H1 (cell line): ENCODE measurements around the gene DHRS1. TPM values are rescaled to one million over a fixed set of nuclear protein-coding genes. Genes with fewer than 3 reads are reported as not detected.

ENCODE experiments used
- CTCF ChIA-PET: fragments of 300-600 bp; sonication (Branson Sonifier 250); formaldehyde crosslinking; loops from one replicate; lab custom pipeline; 2021; ENCODE audit not compliant: partially characterized antibody; lab: Charles Lee
- POLR2A ChIA-PET: fragments of 300-600 bp; sonication (Branson Sonifier 250); formaldehyde crosslinking; loops from one replicate; lab custom pipeline; 2021; ENCODE audit warnings: inconsistent platforms; ENCODE audit not compliant: partially characterized antibody; lab: Charles Lee
- DNase-seq, 2 experiments: peaks; one replicate each; pipeline versions ENCODE4 v3.0.0 to v3.0.0-alpha.2; 2010 to 2022; ENCODE audit warnings: low spot score in 2 of 2, low read depth in 1 of 2, mixed read lengths in 1 of 2
- FAIRE-seq: peaks from 2 replicates; lab custom pipeline; 2011; peaks lifted over from hg19 to GRCh38; lab: Jason Lieb, UNC
- H2AFZ ChIP-seq: 2 replicates; pipeline ENCODE4 v1.8.1; 2012; ENCODE audit warnings: low read length, inconsistent platforms
- H2AK5ac ChIP-seq: 2 replicates; pipeline ENCODE4 v1.6.1; 2013; ENCODE audit warnings: low read depth, low read length
- H2BK120ac ChIP-seq: replicated peaks from 2 replicates; pipeline ENCODE3; 2013; ENCODE audit warnings: low read depth, low read length, inconsistent platforms
- H2BK12ac ChIP-seq: 2 replicates; pipeline ENCODE4 v1.6.1; 2013; ENCODE audit warnings: low read depth, low read length
- H2BK15ac ChIP-seq: 2 replicates; pipeline ENCODE4 v1.6.1; 2013; ENCODE audit warnings: low read length
- H2BK20ac ChIP-seq: 2 replicates; pipeline ENCODE4 v1.6.1; 2013; ENCODE audit warnings: low read length
- H2BK5ac ChIP-seq: 2 replicates; pipeline ENCODE4 v1.6.1; 2013; ENCODE audit warnings: low read depth, low read length
- H3K14ac ChIP-seq: 2 replicates; pipeline ENCODE4 v1.6.1; 2013; ENCODE audit warnings: inconsistent platforms; ENCODE audit not compliant: insufficient read length
- H3K18ac ChIP-seq: 2 replicates; pipeline ENCODE4 v1.6.1; 2013; ENCODE audit warnings: low read length; ENCODE audit errors: extremely low read depth
- H3K23ac ChIP-seq: 2 replicates; pipeline ENCODE4 v1.6.1; 2013; ENCODE audit warnings: inconsistent platforms; ENCODE audit not compliant: insufficient read length
- H3K23me2 ChIP-seq: 2 replicates; pipeline ENCODE4 v1.6.1; 2013; ENCODE audit warnings: low read depth, low read length
- H3K27ac ChIP-seq: 2 replicates; pipeline ENCODE4 v1.6.1; 2011; ENCODE audit warnings: low read depth, low read length, inconsistent platforms
- H3K27me3 ChIP-seq, 4 experiments: replicated peaks in 1 of 4; 1 replicate in 1 of 4; 2 replicates in 3 of 4; pipeline versions ENCODE4 v1.6.1 to v1.8.1; 2011 to 2013; ENCODE audit warnings: low read length in 3 of 4, mild to moderate bottlenecking in 3 of 4, inconsistent platforms in 2 of 4, mixed read lengths in 2 of 4, moderate library complexity in 1 of 4; ENCODE audit not compliant: control insufficient read depth in 3 of 4, insufficient read depth in 3 of 4; ENCODE audit errors: extremely low read depth in 1 of 4
- H3K36me3 ChIP-seq, 4 experiments: 2 replicates each; pipeline versions ENCODE4 v1.6.1 to v1.8.1; 2011 to 2013; ENCODE audit warnings: mild to moderate bottlenecking in 4 of 4, low read length in 3 of 4, moderate library complexity in 2 of 4, control low read depth in 1 of 4, inconsistent platforms in 1 of 4; ENCODE audit not compliant: insufficient read depth in 4 of 4, control insufficient read depth in 2 of 4
- H3K4ac ChIP-seq: replicated peaks from 2 replicates; pipeline ENCODE3; 2013; ENCODE audit warnings: low read length, low read depth, mixed read lengths, inconsistent platforms; ENCODE audit not compliant: insufficient read length
- H3K4me1 ChIP-seq, 4 experiments: replicated peaks in 1 of 4; 1 replicate in 1 of 4; 2 replicates in 3 of 4; pipeline versions ENCODE4 v1.6.1 to v1.8.1; 2011 to 2013; ENCODE audit warnings: low read length in 3 of 4, inconsistent platforms in 2 of 4, mixed read lengths in 1 of 4; ENCODE audit not compliant: insufficient read depth in 4 of 4, control insufficient read depth in 3 of 4
- H3K4me2 ChIP-seq, 2 experiments: 2 replicates each; pipeline versions ENCODE4 v1.6.1 to v1.8.1; 2011 to 2013; ENCODE audit warnings: low read depth in 2 of 2, low read length in 2 of 2, control low read depth in 1 of 2, inconsistent platforms in 1 of 2, mild to moderate bottlenecking in 1 of 2; ENCODE audit not compliant: insufficient read depth in 1 of 2
- H3K4me3 ChIP-seq, 4 experiments: fragments of 200-600, 300-600 bp in 1 of 4; sonication (generic), shearing (Covaris generic), sonication (Bioruptor Twin) in 1 of 4; 2 replicates each; pipeline versions ENCODE4 v1.5.1 to v1.8.1; 2011 to 2016; ENCODE audit warnings: low read length in 4 of 4, low read depth in 3 of 4, control low read depth in 2 of 4, inconsistent platforms in 2 of 4, mild to moderate bottlenecking in 2 of 4, mixed read lengths in 1 of 4, moderate library complexity in 1 of 4; ENCODE audit not compliant: insufficient read depth in 2 of 4; ENCODE audit errors: extremely low read depth in 1 of 4
- H3K56ac ChIP-seq: replicated peaks from 2 replicates; pipeline ENCODE3; 2013; ENCODE audit warnings: low read depth, mild to moderate bottlenecking, mixed read lengths, low read length, inconsistent platforms; ENCODE audit not compliant: insufficient read length
- H3K79me1 ChIP-seq: 2 replicates; pipeline ENCODE4 v1.6.1; 2013; ENCODE audit warnings: low read depth, low read length, control low read depth
- H3K79me2 ChIP-seq, 2 experiments: 2 replicates each; pipeline versions ENCODE4 v1.6.1 to v1.8.1; 2012 to 2013; ENCODE audit warnings: low read length in 2 of 2, mild to moderate bottlenecking in 2 of 2, inconsistent platforms in 1 of 2; ENCODE audit not compliant: insufficient read depth in 2 of 2, control insufficient read depth in 1 of 2
- H3K9ac ChIP-seq, 4 experiments: replicated peaks in 1 of 4; 1 replicate in 1 of 4; 2 replicates in 3 of 4; pipeline versions ENCODE4 v1.6.1 to v1.8.1; 2011 to 2013; ENCODE audit warnings: low read depth in 3 of 4, low read length in 3 of 4, control low read depth in 2 of 4, mild to moderate bottlenecking in 2 of 4, moderate library complexity in 2 of 4, inconsistent platforms in 1 of 4; ENCODE audit errors: extremely low read depth in 1 of 4
- H3K9me3 ChIP-seq, 2 experiments: 2 replicates each; pipeline versions ENCODE4 v1.6.1 to v1.8.1; 2012 to 2013; ENCODE audit warnings: mild to moderate bottlenecking in 2 of 2, moderate library complexity in 2 of 2, control low read depth in 1 of 2, inconsistent platforms in 1 of 2, low read depth in 1 of 2, low read length in 1 of 2, mixed read lengths in 1 of 2; ENCODE audit not compliant: insufficient read depth in 2 of 2
- H4K20me1 ChIP-seq, 2 experiments: replicated peaks in 1 of 2; 2 replicates each; pipeline versions ENCODE3 to v1.8.1; 2011 to 2013; ENCODE audit warnings: inconsistent platforms in 2 of 2, low read length in 2 of 2, mild to moderate bottlenecking in 1 of 2; ENCODE audit not compliant: insufficient read depth in 2 of 2, control insufficient read depth in 1 of 2
- H4K5ac ChIP-seq: 2 replicates; pipeline ENCODE4 v1.6.1; 2013; ENCODE audit warnings: low read length, low read depth, mixed read lengths, inconsistent platforms; ENCODE audit not compliant: insufficient read length
- H4K8ac ChIP-seq: 2 replicates; pipeline ENCODE4 v1.8.0; 2013; ENCODE audit warnings: mild to moderate bottlenecking, moderate library complexity, low read length, inconsistent platforms; ENCODE audit not compliant: insufficient read depth; ENCODE audit errors: extremely low read depth
- H4K91ac ChIP-seq: replicated peaks from 2 replicates; pipeline ENCODE3; 2013; ENCODE audit warnings: low read length, mixed read lengths, inconsistent platforms; ENCODE audit not compliant: insufficient read length
- WGBS, 2 experiments: shearing (Covaris generic) in 1 of 2; methylation state at CpG; one replicate each; pipeline versions ENCODE4 v1.1.6 to v1.1.7; 2013 to 2015; ENCODE audit warnings: low lambda C conversion rate in 2 of 2, mixed read lengths in 2 of 2, inconsistent platforms in 1 of 2, low coverage in 1 of 2, missing lambda C conversion rate in 1 of 2; ENCODE audit not compliant: insufficient replicate concordance in 2 of 2, insufficient coverage in 1 of 2, insufficient read length in 1 of 2; ENCODE audit errors: extremely low coverage in 1 of 2, missing lambda C conversion rate in 1 of 2; 5-methylcytosine and 5-hydroxymethylcytosine counted together
- polyA plus RNA-seq, 7 experiments: library from polyadenylated mRNA; depleted of rRNA in 3 of 7; stranded (reverse) in 5 of 7; unstranded in 2 of 7; fragments of >200 nt in 5 of 7; fragments of 200-250 nt in 2 of 7; gene quantifications; 1 replicate in 5 of 7; 2 replicates in 1 of 7; 4 replicates in 1 of 7; pipeline versions ENCODE4 v1.2.1 to v1.2.3, GENCODE V29; 2011 to 2013; ENCODE audit warnings: missing spikeins in 2 of 7, mixed read lengths in 2 of 7
- total RNA-seq: library from RNA; stranded (reverse); fragmentation: NEBNext Ultra II Directional; extraction: Animal tissue kit (Norgen Biotek cat#: 25700); gene quantifications from 2 replicates; pipeline ENCODE4 v1.2.1, GENCODE V29; 2021

Gene DHRS1
- total and polyA plus RNA-seq, 2 of the 8 experiments (the other 6 are each of a cell fraction or from before 2014, with no cell fraction given) = 8.8 to 31.7 TPM

GRCh38 chr14:24258119-24258518 lies 41.5 kb downstream of the DHRS1 start:
- H3K4me1 ChIP-seq = no peaks in the 10 kb centered on the region; a peak in 1 of 7 replicates
- no peak overlapping the region for H3K4ac ChIP-seq
- H3K79me2 ChIP-seq = no peaks in the 10 kb centered on the region
- ChIA-PET CTCF (interaction anchor here (1.2 to 3.6 kb wide), 5 partner anchors 13 to 50 kb away, joined by 3 to 14 read pairs (median 12); partner anchors contain the start of genes CIDEB, RABGGTA and TINF2), POLR2A (interaction anchor here (0.8 to 3.9 kb wide), 7 partner anchors 8 to 56 kb away, joined by 3 to 14 read pairs (median 4); partner anchors contain the start of gene RABGGTA)
- H3K56ac ChIP-seq = no peak overlapping the region
- H3K27me3 ChIP-seq = no peaks in the 10 kb centered on the region; a peak in 1 of 7 replicates
- H2BK5ac ChIP-seq = no peak overlapping the region
- no peak overlapping the region for H3K4me3 ChIP-seq
- WGBS, 2 experiments = 95% methylated on average over 6 of the region's 9 CpGs; no CpG with 5 or more reads in 1 of the 2 experiments
- no peak overlapping the region for H2BK120ac ChIP-seq
- peaks cover 0 to 2% of the 10 kb centered on the region in 2 experiments for H4K20me1 ChIP-seq
- no peaks in the 10 kb centered on the region for H3K9me3 ChIP-seq
- no peak overlapping the region for H3K18ac ChIP-seq
- H3K9ac ChIP-seq = no peak overlapping the region
- no peak overlapping the region for H3K4me2 ChIP-seq
- no peak overlapping the region for H2AFZ ChIP-seq
- H4K5ac ChIP-seq = no peak overlapping the region
- H2AK5ac ChIP-seq = no peak overlapping the region
- no peak overlapping the region for H2BK15ac ChIP-seq
- H3K79me1 ChIP-seq = no peaks in the 10 kb centered on the region
- no peak for FAIRE-seq
- H3K14ac ChIP-seq = no peak overlapping the region
- H2BK12ac ChIP-seq = no peak overlapping the region
- H2BK20ac ChIP-seq = no peak overlapping the region
- no peak overlapping the region for H3K23ac ChIP-seq
- H4K8ac ChIP-seq = no peak overlapping the region; the same call in 1 of the 2 replicates
- H3K27ac ChIP-seq = no peak overlapping the region
- H3K36me3 ChIP-seq = no peaks in the 10 kb centered on the region
- no peaks in the 10 kb centered on the region for H3K23me2 ChIP-seq
- H4K91ac ChIP-seq = no peak overlapping the region
- no peak for DNase-seq
